K562 (cell line): ENCODE data around the gene MARCHF9. TPM values are rescaled to one million over a fixed set of nuclear protein-coding genes. Genes with fewer than 3 reads are reported as not detected.

Source experiments
- ATF3 ChIP-seq, 2 experiments: fragments of 450-650 bp in 1 of 2; sonication (generic) in 1 of 2; formaldehyde crosslinking in 1 of 2; IDR thresholded peaks in 1 of 2; conservative IDR thresholded peaks in 1 of 2; 2 replicates each; pipeline versions ENCODE4 v1.6.1 to v1.8.1; 2016 to 2023; ENCODE audit warnings: mild to moderate bottlenecking in 2 of 2, moderate library complexity in 2 of 2, inconsistent platforms in 1 of 2, missing genetic modification reagents in 1 of 2
- GTF3C2 ChIP-seq: IDR thresholded peaks from 3 replicates; pipeline ENCODE4 v1.6.1; 2011; ENCODE audit warnings: borderline replicate concordance, mild to moderate bottlenecking, moderate library complexity; ENCODE audit not compliant: insufficient read length; ENCODE audit errors: extremely low read depth
- KLF13 ChIP-seq: fragments of 450-650 bp; IDR thresholded peaks from 2 replicates; pipeline ENCODE4 v1.6.1; 2016; ENCODE audit warnings: missing genetic modification characterization, low read depth, mild to moderate bottlenecking, missing compliant biosample characterization, moderate library complexity, borderline replicate concordance
- ZBTB26 ChIP-seq: fragments of 450-650 bp; formaldehyde crosslinking; IDR thresholded peaks from 2 replicates; pipeline ENCODE4 v1.4.0; 2022; ENCODE audit warnings: missing genetic modification characterization
- ZBTB40 ChIP-seq, 2 experiments: fragments of 450-650 bp in 1 of 2; sonication (generic) in 1 of 2; formaldehyde crosslinking in 1 of 2; IDR thresholded peaks; 2 replicates each; pipeline versions ENCODE4 v1.7.1 to v1.9.0; 2016 to 2022; ENCODE audit warnings: inconsistent platforms in 1 of 2, mild to moderate bottlenecking in 1 of 2, missing genetic modification reagents in 1 of 2
- ZNF431 ChIP-seq: sonication (generic); formaldehyde crosslinking; IDR thresholded peaks from 2 replicates; pipeline ENCODE4 v1.8.0; 2022; ENCODE audit warnings: mild to moderate bottlenecking, missing genetic modification reagents
- ZNF584 ChIP-seq: fragments of 200-800 bp; sonication (Bioruptor generic); IDR thresholded peaks from 2 replicates; pipeline ENCODE4 v1.6.1; 2016; ENCODE audit warnings: low read depth, mild to moderate bottlenecking, missing genetic modification characterization, missing compliant biosample characterization
- ZNF699 ChIP-seq: fragments of 250-450 bp; sonication (Bioruptor Pico); IDR thresholded peaks from 2 replicates; pipeline ENCODE4 v1.8.0; 2021; ENCODE audit warnings: mild to moderate bottlenecking, moderate library complexity; ENCODE audit not compliant: insufficient replicate concordance
- polyA plus RNA-seq, 8 experiments: library from polyadenylated mRNA; depleted of rRNA in 4 of 8; stranded (reverse) in 5 of 8; unstranded in 3 of 8; fragments of >200 nt; fragmentation: Nextera tagmentation in 2 of 8; fragmentation: Illumina TruSeq in 1 of 8; extraction: Ambion mirVana in 2 of 8; extraction: Trizol in 1 of 8; gene quantifications; 2 replicates each; pipeline versions ENCODE4 v1.2.1 to v1.2.3, GENCODE V29; 2011 to 2014; ENCODE audit warnings: inconsistent platforms in 1 of 8, missing spikeins in 1 of 8
- total RNA-seq, 7 experiments: library from RNA; depleted of rRNA in 6 of 7; stranded (reverse); fragments of >200 nt in 6 of 7; fragmentation: Illumina TruSeq in 2 of 7; extraction: Trizol in 2 of 7; gene quantifications; 2 replicates each; pipeline versions ENCODE4 v1.2.1 to v1.2.3, GENCODE V29; 2011 to 2021; ENCODE audit warnings: low replicate concordance in 1 of 7

Gene MARCHF9
- total and polyA plus RNA-seq, 9 of the 15 experiments (the other 6 are each of a cell fraction or from before 2014, with no cell fraction given): 0.80 to 12.4 (median 6.2) TPM

GRCh38 chr12:57717846-57718640 lies 36.9 kb upstream of the MARCHF9 start (continued):
- TF ChIP-seq ZBTB40 (IDR thresholded peaks at IDR 0.05) (no peak), ZBTB40 (CRISPR knock-in tag; IDR thresholded peaks at IDR 0.05) (no peak), GTF3C2 (no peak), ZNF431 (CRISPR knock-in tag) (no peak), KLF13 (tag) (no peak), ZNF584 (no peak), ZNF699 (CRISPR knock-in tag) (no peak), ATF3 (IDR thresholded peaks at IDR 0.05) (no peak), ATF3 (CRISPR knock-in tag; conservative IDR thresholded peaks at IDR 0.05) (no peak), ZBTB26 (CRISPR knock-in tag) (no peak)
